ENCODE results near the gene EGFL7. TPM values are rescaled to one million over a fixed set of nuclear protein-coding genes. Genes with fewer than 3 reads are reported as not detected.

EGFL7 gene
- polyA plus RNA-seq, 1 of the 3 experiments (the other 2 are of a cell fraction), result 43.0 TPM

- CTCF ChIA-PET, result interaction anchor here (0.8 to 1.3 kb wide), 3 partner anchors 14 to 37 kb away, joined by 3 to 4 read pairs (median 3); partner anchors contain the start of gene AGPAT2
Observed at GRCh38 chr9:136700959-136701667, 38.4 kb downstream of the EGFL7 start.

GRCh38 chr9:136701668-136702053, 38.9 kb downstream of the EGFL7 start:
- no peak for DNase-seq
- no peaks in the 10 kb centered on the region for H3K9me3 ChIP-seq
- CTCF ChIA-PET, result interaction anchor here (1.3 kb wide), 1 partner anchor 14 kb away, joined by 3 read pairs; no protein-coding TSS in a partner anchor
- no peaks in the 10 kb centered on the region for H3K36me3 ChIP-seq (replicated peaks in 1 of 2; ENCODE audit: control insufficient read depth in 1 of 2, insufficient read depth in 2 of 2, low read length in 1 of 2)
- H3K79me2 ChIP-seq (ENCODE audit: insufficient read depth), result no peaks in the 10 kb centered on the region
- H3K27me3 ChIP-seq (ENCODE audit: insufficient read depth), result no peaks in the 10 kb centered on the region; the same call in 1 of the 2 replicates
- H3K4me3 ChIP-seq (ENCODE audit: low read depth in 2 of 2, low read length in 1 of 2), result no peak overlapping the region
- POLR2A ChIA-PET, result no interaction called here
- no peaks in the 10 kb centered on the region for H3F3A ChIP-seq (replicated peaks; ENCODE audit: insufficient read depth)
- H2AFZ ChIP-seq (ENCODE audit: low read depth), result no peak overlapping the region
- H3K4me2 ChIP-seq, result no peak overlapping the region
- H3K9me2 ChIP-seq, result no peaks in the 10 kb centered on the region
- no peak for TF ChIP-seq SMC3 (IDR thresholded peaks at IDR 0.05; ENCODE audit: low read depth, low read length)
- no peak for TF ChIP-seq TAF1 (IDR thresholded peaks at IDR 0.05; ENCODE audit: borderline replicate concordance, low read depth, low read length)
- no peak for TF ChIP-seq REST (IDR thresholded peaks at IDR 0.05; ENCODE audit: low read depth, low read length)
- no peak for TF ChIP-seq RFX5 (IDR thresholded peaks at IDR 0.05; ENCODE audit: low read length)
- TF ChIP-seq TCF12 (IDR thresholded peaks at IDR 0.05), result no peak
- peaks cover 0 to 2% of the 10 kb centered on the region in 2 experiments; a peak in 1 of 4 replicates for H3K4me1 ChIP-seq (ENCODE audit: control insufficient read depth in 1 of 2, insufficient read depth in 2 of 2, low read depth in 1 of 2, low read length in 1 of 2)
- no peak overlapping the region for H3K27ac ChIP-seq (ENCODE audit: low read depth in 2 of 2, low read length in 1 of 2)
- no peaks in the 10 kb centered on the region for H4K20me1 ChIP-seq (ENCODE audit: insufficient read depth)
- no peak overlapping the region for H3K9ac ChIP-seq
- 85% methylated on average over 10 of the region's 10 CpGs for WGBS (ENCODE audit: low lambda C conversion rate)

More at GRCh38 chr9:136700959-136701667, 38.4 kb downstream of the EGFL7 start:
- Histone ChIP-seq H3K79me2 (ENCODE audit: insufficient read depth) (no peaks in the 10 kb centered on the region), H3K9me3 (no peaks in the 10 kb centered on the region), H3K4me1 (ENCODE audit: control insufficient read depth in 1 of 2, insufficient read depth in 2 of 2, low read depth in 1 of 2, low read length in 1 of 2) (peaks cover 0 to 7% of the 10 kb centered on the region in 2 experiments; a peak in 1 of 4 replicates), H4K20me1 (ENCODE audit: insufficient read depth) (no peaks in the 10 kb centered on the region), H3F3A (replicated peaks; ENCODE audit: insufficient read depth) (no peaks in the 10 kb centered on the region), H3K36me3 (replicated peaks in 1 of 2; ENCODE audit: control insufficient read depth in 1 of 2, insufficient read depth in 2 of 2, low read length in 1 of 2) (no peaks in the 10 kb centered on the region), H2AFZ (ENCODE audit: low read depth) (no peak overlapping the region), H3K27ac (ENCODE audit: low read depth in 2 of 2, low read length in 1 of 2) (no peak overlapping the region), H3K4me3 (ENCODE audit: low read depth in 2 of 2, low read length in 1 of 2) (no peak overlapping the region), H3K9me2 (no peaks in the 10 kb centered on the region), H3K9ac (no peak overlapping the region), H3K4me2 (no peak overlapping the region), H3K27me3 (ENCODE audit: insufficient read depth) (no peaks in the 10 kb centered on the region; the same call in 1 of the 2 replicates)
- POLR2A ChIA-PET, result interaction anchor here (1.0 kb wide), 1 partner anchor 27 kb away, joined by 3 read pairs; no protein-coding TSS in a partner anchor
- no peak for DNase-seq
- WGBS (ENCODE audit: low lambda C conversion rate), result 69% methylated on average over 30 of the region's 38 CpGs
- TF ChIP-seq TCF12 (IDR thresholded peaks at IDR 0.05) (no peak), SMC3 (IDR thresholded peaks at IDR 0.05; ENCODE audit: low read depth, low read length) (no peak), ZBTB33 (IDR thresholded peaks at IDR 0.05; ENCODE audit: borderline replicate concordance, low read depth) (no peak), MAX (IDR thresholded peaks at IDR 0.05; ENCODE audit: low read depth) (no peak), ELF1 (IDR thresholded peaks at IDR 0.05) (no peak), PBX3 (IDR thresholded peaks at IDR 0.05) (no peak), RAD21 (IDR thresholded peaks at IDR 0.05; ENCODE audit: low read length) (no peak), JUND (IDR thresholded peaks at IDR 0.05) (no peak), SIN3A (IDR thresholded peaks at IDR 0.05; ENCODE audit: borderline replicate concordance, low read depth, low read length) (no peak), YY1 (IDR thresholded peaks at IDR 0.05; ENCODE audit: low read depth) (no peak)

All from SK-N-SH (cell line).